Liver (tissue), 3 donors: ENCODE results near the gene IQCE.
A peak's percentile ranks its signal among the peaks of the same experiment; 100 is the strongest.

Experiments used
- ATF3 ChIP-seq: IDR thresholded peaks from 2 replicates; pipeline ENCODE4 v1.6.1; 2016; ENCODE audit warnings: antibody characterized with exemption
- CTCF ChIP-seq: fragments of 150-350 bp; IDR thresholded peaks from 2 replicates; pipeline ENCODE4 v1.5.1; 2017; ENCODE audit warnings: improper control_type of control experiment, low read depth, low read length; ENCODE audit not compliant: missing input control
- EGR1 ChIP-seq, 2 donors: IDR thresholded peaks; 2 replicates each; pipeline ENCODE4 v1.6.1; 2016 to 2018; ENCODE audit warnings: antibody characterized with exemption in 2 of 2, low read depth in 2 of 2
- MAX ChIP-seq: IDR thresholded peaks from 2 replicates; pipeline ENCODE4 v1.6.1; 2016; ENCODE audit warnings: antibody characterized with exemption
- NR2F2 ChIP-seq: IDR thresholded peaks from 2 replicates; pipeline ENCODE4 v1.6.1; 2016; ENCODE audit warnings: antibody characterized with exemption
- RAD21 ChIP-seq, 2 donors: IDR thresholded peaks; 2 replicates each; pipeline ENCODE4 v1.6.1; 2016; ENCODE audit warnings: antibody characterized with exemption in 2 of 2, mild to moderate bottlenecking in 2 of 2
- REST ChIP-seq: IDR thresholded peaks from 2 replicates; pipeline ENCODE4 v1.6.1; 2016; ENCODE audit warnings: antibody characterized with exemption, mild to moderate bottlenecking
- RXRA ChIP-seq, 2 donors: IDR thresholded peaks; 2 replicates each; pipeline ENCODE4 v1.6.1; 2017 to 2018; ENCODE audit warnings: antibody characterized with exemption in 2 of 2, mild to moderate bottlenecking in 1 of 2
- SP1 ChIP-seq: IDR thresholded peaks from 2 replicates; pipeline ENCODE4 v1.6.1; 2018; ENCODE audit warnings: antibody characterized with exemption, mild to moderate bottlenecking
- TAF1 ChIP-seq: conservative IDR thresholded peaks from 2 replicates; pipeline ENCODE4 v1.6.1; 2016; ENCODE audit warnings: antibody characterized with exemption, mild to moderate bottlenecking
- YY1 ChIP-seq: IDR thresholded peaks from 2 replicates; pipeline ENCODE4 v1.6.1; 2016; ENCODE audit warnings: antibody characterized with exemption, mild to moderate bottlenecking
- ZBTB33 ChIP-seq: IDR thresholded peaks from 2 replicates; pipeline ENCODE4 v1.6.1; 2016; ENCODE audit warnings: antibody characterized with exemption
- donor health status: healthy.
- donor health status: healthy.

GRCh38 chr7:2567679-2568278 is 9.0 kb downstream of the IQCE start:
- no peak for TF ChIP-seq MAX
- peak; percentile 28 for TF ChIP-seq CTCF
- TF ChIP-seq ATF3 = no peak
- TF ChIP-seq REST = no peak
- no peak for TF ChIP-seq ZBTB33
- no peak for TF ChIP-seq NR2F2
- TF ChIP-seq SP1 = no peak
- TF ChIP-seq RXRA (IDR thresholded peaks at IDR 0.05) = no peak
- peak; percentile 69 to 78 for TF ChIP-seq RAD21 (IDR thresholded peaks at IDR 0.05)
- TF ChIP-seq EGR1 (IDR thresholded peaks at IDR 0.05; ENCODE audit: low read depth in 2 of 2) = no peak
- TF ChIP-seq YY1 = no peak
- TF ChIP-seq TAF1 = no peak
